GM19239 (cell line): Measurements from ENCODE around the gene PCGF3.
"Not testable (repeated sequence)": the region's sequence is repeated elsewhere in the genome, so short reads cannot be mapped to it uniquely, and the experiment has no call there.

Source experiments
- DNase-seq: peaks from one replicate; pipeline ENCODE4 v3.0.0; 2011; ENCODE audit warnings: low spot score; ENCODE audit not compliant: insufficient read length
- FAIRE-seq: peaks from 2 replicates; lab custom pipeline; 2011; peaks lifted over from hg19 to GRCh38; lab: Jason Lieb, UNC

PCGF3 gene

DNA sequence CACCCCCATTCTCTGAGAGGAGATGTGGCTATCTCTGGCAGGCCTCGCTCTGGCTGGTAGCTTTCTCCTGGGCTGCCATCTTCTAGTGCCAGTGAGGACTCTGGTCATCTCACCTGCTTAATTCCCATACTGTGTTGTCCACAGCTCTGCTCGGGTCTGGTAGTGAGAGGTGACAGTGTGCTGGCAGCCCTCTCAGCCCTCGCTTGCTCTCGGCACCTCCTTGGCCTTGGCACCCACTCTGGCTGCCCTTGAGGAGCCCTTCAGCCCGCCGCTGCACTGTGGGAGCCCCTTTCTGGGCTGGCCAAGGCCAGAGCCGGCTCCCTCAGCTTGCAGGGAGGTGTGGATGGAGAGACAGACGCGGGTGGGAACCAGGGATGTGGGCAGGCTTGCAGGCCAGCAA is 67.6 kb downstream of the PCGF3 start:
- no peak for DNase-seq
- FAIRE-seq: no peak

DNA sequence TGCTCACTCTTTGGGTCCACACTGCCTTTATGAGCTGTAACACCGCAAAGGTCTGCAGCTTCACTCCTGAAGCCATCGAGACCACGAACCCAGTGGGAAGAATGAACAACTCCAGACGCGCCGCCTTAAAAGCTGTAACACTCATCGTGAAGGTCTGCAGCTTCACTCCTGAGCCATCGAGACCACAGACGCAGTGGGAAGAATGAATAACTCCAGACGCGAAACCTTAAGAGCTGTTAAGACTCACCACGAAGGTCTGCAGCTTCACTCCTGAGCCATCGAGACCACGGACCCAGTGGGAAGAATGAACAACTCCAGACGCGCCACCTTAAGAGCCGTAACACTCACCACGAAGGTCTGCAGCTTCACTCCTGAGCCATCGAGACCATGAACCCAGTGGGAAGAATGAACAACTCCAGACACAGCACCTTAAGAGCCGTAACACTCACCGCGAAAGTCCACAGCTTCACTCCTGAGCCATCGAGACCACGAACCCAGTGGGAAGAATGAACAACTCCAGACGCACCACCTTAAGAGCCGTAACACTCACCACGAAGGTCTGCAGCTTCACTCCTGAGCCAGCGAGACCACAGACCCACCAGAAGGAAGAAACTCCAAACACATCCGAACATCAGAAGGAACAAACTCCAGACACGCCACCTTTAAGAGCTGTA is 68.9 kb downstream of the PCGF3 start:
- FAIRE-seq, DNase-seq: not testable (repeated sequence)

DNA sequence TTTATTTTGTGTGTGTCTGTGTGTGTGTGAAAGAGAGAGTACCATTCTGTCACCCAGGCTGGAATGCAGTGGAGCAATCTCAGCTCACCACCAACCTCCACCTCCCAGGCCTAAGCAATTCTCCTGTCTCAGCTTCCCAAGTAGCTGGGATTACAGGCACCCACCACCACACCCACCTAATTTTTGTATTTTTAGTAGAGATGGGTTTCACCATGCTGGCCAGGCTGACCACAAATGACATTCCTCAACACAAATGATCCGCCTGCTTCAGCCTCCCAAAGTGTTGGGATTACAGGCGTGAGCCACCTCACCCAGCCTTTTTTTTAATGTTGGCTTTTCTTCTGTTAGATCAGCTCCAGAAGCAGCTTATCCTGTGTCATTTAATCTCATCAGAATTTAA is 69.9 kb downstream of the PCGF3 start:
- DNase-seq, FAIRE-seq: not testable (repeated sequence)

DNA sequence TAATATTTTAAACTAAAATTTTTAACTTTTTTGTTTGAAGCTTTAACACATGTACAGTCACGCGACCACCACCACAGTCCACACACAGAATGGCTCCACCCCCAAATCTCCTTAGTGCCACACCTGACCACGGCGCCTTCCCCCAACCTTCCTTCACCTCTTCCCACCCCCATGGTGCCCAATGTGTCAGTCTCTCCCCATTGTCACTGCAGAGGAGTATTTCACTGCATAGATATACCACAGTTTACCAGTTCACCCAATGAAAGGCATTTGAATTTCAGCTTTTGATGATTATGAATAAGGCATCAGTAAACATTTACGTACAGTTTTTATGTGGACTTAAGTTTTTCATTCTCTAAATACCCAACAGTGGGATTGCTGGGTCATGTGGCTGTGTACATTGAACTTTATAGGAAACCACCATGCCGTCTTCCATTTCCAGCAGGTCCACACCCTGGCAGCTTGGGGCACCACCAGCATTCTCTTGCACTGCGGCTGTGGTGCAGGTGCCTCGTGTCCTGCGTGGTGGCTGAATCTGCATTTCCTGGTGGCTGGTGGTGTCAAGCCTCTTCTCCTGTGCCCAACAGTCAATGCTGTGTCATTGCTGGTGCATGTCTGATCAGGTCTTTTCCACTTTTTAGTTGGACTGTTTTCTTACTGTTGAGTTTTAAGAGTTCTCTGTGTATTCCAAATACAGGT is 71.3 kb downstream of the PCGF3 start:
- DNase-seq (no peak), FAIRE-seq (no peak)

DNA sequence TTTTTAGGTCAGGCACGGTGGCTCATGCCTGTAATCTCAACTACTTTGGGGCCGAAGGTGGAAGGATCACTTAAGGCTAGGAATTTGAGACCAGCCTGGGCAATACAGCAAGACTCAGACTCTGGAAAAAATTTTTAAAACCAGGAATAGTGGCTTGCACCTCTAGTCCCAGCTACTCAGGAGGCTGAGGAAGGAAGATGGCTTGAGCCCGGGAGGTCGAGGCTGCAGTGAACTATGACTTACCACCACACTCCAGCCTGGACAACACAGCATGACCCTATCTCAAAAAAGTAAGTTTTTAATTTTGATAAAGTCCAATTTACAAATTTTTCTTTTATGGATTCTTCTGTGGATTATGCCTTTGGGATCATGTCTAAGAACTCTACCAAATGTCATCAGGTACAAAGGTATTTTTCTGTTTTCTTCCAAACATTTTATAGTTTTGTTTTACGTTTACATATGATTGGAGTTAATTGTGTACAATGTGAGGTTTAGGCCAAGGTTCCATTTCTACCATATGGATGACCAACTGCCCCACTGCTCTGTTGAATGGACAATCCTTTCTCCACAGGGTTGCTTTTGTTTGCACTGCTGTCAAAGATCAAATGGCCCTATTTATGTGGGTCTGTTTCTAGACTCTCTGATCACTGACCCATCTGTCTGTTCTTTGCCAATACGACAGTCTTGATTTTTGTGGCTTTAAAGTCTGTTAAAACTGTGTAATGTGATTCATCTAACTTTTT is 72.1 kb downstream of the PCGF3 start:
- DNase-seq (no peak), FAIRE-seq (no peak)

DNA sequence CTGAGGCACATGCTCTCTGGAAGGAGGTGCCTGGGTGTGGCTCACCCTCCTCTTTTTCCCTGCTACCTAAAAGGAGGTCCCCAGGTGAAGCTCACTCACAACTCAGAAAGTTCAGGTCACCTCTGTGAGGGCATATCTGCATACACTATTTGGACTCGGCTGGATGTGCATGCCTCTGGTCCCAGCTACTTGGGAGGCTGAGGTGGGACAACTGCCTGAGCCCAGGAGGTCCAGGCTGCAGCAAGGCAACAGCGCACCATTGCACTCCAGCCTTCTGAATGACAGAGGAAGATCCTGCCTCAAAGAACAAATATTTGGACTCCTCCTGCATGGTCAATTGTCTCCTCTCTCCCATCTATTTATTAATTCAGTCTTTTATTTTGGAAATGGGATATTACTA is 73.9 kb downstream of the PCGF3 start:
- no peak for FAIRE-seq
- DNase-seq: no peak

DNA sequence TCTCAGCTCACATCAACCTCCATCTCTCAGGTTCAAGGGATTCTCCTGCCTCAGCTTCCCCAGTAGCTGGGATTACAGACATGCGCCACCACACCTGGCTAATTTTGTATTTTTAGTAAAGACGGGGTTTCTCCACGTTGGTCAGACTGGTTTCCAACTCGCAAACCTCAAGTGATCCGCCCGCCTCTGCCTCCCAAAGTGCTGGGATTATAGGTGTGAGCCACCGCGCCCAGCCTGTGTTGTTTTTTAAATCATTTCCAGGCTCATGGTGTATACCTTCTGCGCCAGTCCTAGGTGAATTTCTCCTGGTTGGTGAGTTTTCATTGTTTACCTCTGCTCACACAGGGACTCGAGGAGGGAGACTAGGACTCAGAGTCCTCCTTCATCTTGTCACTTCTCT is 74.6 kb downstream of the PCGF3 start:
- DNase-seq, FAIRE-seq: not testable (repeated sequence)

DNA sequence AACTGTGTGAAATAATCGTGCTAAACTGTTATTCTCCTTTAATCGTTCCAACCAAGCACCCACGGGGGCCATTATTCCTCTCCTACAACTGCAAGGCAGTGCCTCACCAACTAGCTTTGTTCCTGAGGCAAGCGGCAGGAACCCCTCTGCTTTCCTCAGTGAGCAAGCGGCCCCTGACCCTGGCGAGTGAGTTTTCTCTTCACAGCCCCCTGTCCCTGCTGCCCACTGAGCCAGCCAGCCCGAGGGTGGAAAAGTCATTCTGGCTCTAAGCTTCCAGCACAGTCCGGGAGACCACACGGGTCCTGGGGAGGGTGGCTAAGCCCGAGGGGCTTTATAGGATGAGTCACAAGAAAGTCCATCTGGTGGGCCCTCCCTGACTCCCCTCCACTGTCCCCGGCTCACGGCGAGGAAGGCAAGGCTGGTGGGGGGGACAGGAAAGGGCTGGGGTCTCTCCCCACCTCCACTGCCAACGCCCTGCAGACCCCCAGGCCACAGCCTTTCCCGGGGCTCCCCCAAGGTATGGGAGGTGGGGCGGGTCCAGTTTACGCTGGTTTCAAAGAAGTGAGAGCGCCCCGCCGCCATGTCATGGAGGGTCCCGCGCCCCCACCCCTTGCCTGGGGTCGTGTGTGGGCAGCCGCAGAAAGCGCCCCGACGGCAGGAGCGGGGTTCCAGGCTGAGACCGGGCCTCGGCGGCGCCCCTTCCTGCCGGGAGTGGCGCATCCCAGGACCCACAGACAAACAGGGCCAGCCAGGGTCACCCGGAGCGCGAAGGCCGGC is 75.3 kb downstream of the PCGF3 start:
- DNase-seq (no peak), FAIRE-seq (no peak)

DNA sequence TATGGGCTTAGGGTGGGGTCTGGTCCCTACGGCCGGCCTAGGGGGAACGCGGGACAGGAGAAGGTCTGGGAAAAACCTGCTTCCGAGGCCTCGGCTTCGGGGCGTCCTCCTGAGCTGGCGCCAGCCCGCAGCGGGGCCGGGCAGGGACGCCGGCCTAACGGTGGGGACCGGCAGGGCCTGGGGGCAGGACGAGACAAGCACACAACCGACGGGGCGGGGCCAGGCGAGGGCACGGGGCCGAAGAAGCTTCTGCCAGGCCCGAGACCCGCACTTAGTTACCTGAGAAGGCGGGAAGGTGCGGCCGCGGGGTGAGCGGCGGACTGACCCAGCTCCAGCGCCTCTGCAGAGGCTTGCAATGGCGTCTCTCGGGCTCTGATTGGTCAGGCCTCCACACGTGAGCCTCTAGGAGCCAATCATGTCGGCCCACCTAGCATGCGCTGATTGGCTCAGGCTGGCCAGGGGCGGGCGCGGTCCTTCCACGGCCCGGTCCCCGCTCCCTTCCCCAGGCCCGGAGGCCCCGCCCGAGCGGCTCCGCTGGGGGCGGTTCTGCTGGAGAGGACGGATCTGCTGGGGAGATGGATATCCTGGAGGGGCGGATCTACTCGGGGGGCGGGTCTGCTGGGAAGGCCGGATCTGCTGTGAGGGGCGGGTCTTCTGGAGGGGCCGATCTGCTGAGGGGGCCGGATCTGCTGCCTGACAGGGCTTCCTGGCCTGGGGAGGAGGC is 76.0 kb downstream of the PCGF3 start:
- DNase-seq (peak; percentile 96), FAIRE-seq (peak; percentile 99)

DNA sequence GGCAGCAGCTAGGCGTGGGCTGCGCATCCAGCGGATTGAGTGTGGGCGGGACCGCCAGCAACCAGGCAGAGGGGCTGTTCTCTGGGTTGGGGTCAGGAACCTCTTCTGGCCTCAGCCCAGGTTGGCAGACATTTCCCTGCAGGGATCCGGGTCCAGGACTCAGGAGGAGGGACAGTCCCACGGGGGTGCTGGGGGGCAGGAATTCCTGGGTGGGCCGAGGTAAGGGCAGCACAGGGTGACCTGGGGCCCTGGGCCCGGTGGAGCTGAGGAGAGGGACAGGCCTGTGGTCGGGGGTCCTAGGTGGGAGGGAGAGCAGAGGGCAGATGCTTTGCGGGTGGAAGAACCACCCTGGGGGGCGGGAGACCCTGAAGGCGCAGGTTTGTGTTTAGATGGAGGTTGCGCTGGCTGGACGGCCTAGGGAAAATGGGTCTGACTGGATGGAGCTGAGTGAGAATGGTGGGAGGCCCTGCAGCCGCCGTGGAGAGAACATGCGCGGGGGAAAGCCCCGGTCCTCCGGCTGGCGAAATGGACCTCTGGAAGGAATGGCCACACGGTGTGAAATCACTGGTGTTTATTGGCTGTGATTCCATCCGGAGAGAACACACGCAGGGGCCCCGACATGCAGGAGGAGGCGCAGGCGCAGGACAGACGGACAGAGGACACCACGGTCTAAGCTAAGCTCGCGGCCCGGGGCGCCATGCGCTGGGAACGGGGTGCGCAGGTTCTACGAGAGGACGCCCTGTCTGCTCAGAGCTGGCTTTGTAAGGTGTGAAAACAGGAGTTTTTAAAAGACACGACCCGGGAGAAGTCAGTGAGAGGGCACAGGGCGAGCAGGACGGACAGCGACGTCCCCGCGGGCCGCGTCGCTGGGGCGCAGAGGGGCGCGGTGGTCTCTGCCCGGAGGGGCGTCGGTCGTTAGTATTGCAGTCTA is 79.0 kb downstream of the PCGF3 start:
- no peak for FAIRE-seq

DNA sequence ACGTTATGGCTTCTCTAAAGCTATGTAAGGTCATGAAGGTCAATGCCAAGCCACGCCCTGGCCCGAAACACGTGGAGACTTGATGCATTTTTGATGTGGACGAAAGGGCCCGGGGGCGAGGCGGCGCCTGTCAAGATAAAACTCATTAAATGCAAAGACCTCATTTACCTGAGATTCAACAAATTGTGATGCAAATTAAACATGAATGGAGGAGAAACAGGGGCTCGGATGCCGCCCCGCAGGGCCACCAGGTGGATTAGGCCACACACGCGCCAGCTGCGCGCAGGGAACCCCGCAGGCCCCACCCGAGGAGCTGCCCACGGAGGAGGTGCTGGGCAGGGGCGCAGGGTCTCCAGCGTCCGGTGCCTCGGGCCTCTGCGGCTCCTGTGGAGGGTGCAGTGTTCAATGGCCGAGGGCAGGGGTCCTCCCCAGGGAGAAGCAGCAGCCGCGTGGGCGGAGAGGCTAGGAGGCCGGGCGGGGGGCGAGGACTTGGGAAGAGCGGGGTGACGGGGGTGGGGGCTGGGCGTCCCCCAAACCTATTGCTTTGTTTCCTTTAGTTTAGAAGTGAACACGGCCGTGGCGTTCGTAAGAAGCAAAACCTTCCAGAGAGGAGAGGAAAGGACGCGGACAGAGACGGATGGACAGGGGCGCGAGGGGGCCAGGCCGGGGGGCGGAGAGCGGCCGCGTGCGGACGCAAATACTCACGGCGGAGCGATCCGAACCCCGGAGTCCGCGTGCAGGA is 79.9 kb downstream of the PCGF3 start:
- DNase-seq (no peak), FAIRE-seq (no peak)

More for the DNA sequence above, 79.0 kb downstream of the PCGF3 start:
- DNase-seq: no peak

DNA sequence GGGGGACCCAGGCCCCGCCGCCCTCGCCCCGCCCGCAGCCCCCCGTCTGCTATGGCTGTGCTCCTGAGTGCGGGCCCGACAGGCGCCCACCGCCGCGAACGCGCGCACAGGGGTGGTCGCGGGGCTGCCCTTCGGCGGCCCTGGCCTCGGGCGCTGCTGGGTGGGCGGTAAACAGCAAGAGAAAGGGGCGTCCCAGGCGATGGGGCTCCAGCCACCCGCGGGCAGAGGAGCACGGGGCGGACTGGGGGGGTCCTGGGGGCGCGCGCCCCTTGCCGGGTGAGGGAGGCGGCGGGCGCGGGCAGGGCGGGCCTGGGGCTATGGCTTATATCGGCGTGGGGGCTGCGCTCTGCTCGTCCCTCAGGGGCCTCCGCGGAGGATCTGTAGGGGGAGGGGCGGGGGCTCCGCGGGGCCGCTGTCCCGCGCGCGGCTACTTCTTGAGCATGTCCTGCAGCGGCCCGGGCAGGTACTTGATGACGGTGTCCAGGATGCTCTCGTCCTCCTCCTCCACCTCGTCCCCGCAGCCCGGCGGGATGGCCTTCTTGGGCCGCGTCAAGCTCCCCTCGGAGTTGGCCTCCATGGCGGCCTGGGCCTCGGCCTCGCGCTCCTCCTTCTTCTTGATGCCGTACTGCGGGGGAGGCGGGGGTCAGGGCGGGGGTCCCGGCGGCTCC is 80.6 kb downstream of the PCGF3 start:
- DNase-seq (no peak), FAIRE-seq (no peak)

DNA sequence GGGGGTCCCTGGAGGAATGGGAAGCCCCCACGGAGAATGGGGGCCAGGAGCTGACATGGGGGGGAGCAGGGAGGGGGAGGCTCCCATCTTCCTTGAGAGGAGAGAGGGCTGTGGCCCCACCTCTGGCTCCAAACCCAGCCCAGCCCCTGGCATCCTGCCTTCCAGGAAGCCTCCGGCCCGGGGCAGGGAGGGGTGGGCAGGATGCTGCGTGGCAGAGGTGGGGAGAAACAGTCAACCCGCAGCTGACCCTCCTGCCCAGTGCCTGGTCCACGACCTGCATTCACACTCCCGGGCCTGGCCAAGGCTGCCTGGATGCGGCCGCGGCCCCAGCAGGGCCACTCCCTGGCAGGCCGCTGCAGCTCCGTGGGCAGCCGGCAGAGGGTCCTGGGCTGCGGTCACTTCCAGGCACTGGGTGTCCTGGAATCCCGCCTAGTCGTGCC is 81.2 kb downstream of the PCGF3 start:
- DNase-seq: no peak

DNA sequence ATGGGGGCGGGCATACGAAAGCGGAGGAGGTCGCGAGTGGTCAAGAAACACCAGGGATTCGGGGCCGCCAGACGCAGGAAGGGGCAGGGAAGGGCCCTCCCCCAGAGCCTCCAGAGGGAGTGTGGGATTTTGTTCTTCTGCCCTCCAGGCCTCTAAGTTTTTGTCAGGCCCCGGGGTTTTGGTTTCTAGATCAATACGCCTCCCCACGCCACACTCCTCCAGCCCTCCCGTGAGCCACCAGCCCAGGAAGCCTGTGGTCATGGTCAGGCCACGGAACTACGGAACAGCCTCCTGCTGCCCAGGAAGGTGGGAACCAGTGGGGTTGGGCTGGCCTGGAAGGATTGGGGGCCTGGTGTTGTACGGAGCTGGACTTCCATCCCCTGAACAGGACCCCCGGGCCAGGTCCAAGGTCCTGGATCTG is 81.9 kb downstream of the PCGF3 start:
- no peak for FAIRE-seq
- DNase-seq: no peak

More for the DNA sequence above, 81.2 kb downstream of the PCGF3 start:
- FAIRE-seq: no peak

DNA sequence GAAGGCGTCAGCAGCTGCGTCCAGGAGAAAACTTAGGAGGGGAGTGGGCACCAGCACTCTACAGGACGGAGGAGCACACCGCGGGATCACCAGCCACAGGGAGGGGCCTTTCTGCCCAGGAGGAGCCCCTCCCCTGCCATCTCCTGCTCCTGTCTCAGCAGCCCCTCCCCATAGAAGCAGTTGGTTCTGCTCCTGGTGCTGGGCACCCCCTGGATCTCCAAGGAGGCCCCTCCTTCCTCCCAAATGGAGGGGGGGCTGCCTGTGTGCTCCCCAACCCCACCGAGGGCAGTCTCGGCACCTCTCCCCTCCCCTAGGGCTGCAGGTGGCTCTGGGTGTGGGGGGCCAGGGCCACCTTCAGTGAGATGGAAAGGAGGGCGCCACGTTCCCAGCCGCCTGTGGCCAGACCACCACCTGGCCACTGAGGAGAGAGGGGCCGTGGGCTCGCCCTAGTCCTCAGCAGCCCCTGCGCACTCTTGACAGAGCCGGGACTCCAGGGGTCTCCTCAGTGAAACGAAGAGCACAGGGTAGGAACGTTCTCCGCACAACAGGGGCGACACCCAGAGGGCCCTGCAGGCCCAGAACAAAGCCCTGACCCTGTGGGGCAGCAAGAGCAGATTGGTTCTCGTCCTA is 82.5 kb downstream of the PCGF3 start:
- no peak for FAIRE-seq

DNA sequence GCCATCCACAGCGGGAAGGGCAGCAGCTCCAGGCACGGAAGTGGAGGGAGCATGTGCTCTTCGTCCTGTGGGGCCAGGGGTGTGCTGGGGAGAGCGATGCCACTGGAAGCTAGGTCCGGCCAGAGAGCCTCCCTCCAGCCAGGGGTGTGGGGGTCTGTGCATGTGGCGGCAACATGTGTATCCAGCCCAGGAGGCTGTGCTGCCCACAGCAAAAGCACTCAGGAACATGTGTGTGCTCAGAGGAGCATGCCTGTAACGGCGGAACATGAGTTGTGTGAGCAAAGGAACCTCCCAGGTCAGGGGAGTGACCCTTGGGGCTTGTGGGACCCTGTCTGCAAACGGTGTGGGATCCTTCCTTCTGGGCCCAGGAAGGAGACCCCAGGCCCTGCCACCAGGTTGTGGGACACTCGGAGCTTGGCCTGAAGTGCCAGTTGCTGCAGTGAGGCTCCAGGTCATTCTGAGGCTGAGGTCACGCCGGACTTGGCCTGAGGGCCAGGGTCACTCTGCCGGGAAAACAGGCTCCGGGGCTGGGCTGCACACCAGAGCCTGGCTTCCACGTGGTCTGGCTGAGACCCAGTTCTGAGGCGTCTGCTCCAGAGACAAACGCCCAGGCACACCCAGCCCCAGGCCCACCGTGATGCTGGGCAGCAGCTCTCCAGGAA is 83.1 kb downstream of the PCGF3 start:
- FAIRE-seq (no peak), DNase-seq (no peak)

More for the DNA sequence above, 82.5 kb downstream of the PCGF3 start:
- no peak for DNase-seq
